SK-N-SH treated with all-trans-retinoic acid at 6 μM for 48 hours (cell line): Measurements from ENCODE around the gene NPRL2.
A peak's percentile ranks its signal among the peaks of the same experiment; 100 is the strongest.

Experiments
- ATAC-seq: fragments of 200-7000 bp; cut with Tn5 transposase; 3 replicates; pipeline ENCODE4 v1.9.1; 2020; ENCODE audit warnings: mild to moderate bottlenecking, moderate library complexity
- ARNTL ChIP-seq: fragments of 450-650 bp; formaldehyde crosslinking; IDR thresholded peaks from 2 replicates; pipeline ENCODE4 v1.5.0; 2020; ENCODE audit warnings: low read depth, mild to moderate bottlenecking, moderate library complexity, borderline replicate concordance
- BACH2 ChIP-seq: fragments of 250-450 bp; sonication (Bioruptor Pico); IDR thresholded peaks from 2 replicates; pipeline ENCODE4 v1.9.0; 2021; ENCODE audit warnings: mild to moderate bottlenecking, borderline replicate concordance
- CSDC2 ChIP-seq: fragments of 250-450 bp; sonication (Bioruptor Pico); IDR thresholded peaks from 2 replicates; pipeline ENCODE4 v1.5.0; 2020; ENCODE audit warnings: mild to moderate bottlenecking, moderate library complexity
- ESRRG ChIP-seq: fragments of 250-450 bp; sonication (Bioruptor Pico); IDR thresholded peaks from 2 replicates; pipeline ENCODE4 v1.6.1; 2021; ENCODE audit warnings: mild to moderate bottlenecking
- GLIS3 ChIP-seq: fragments of 250-450 bp; sonication (Bioruptor Pico); IDR thresholded peaks from 2 replicates; pipeline ENCODE4 v1.5.0; 2020; ENCODE audit warnings: mild to moderate bottlenecking, moderate library complexity
- ISL1 ChIP-seq: fragments of 250-450 bp; sonication (Bioruptor Pico); IDR thresholded peaks from 2 replicates; pipeline ENCODE4 v2.1.2; 2022; ENCODE audit warnings: mild to moderate bottlenecking, moderate library complexity
- OSR1 ChIP-seq: fragments of 250-450 bp; sonication (Bioruptor Pico); IDR thresholded peaks from 2 replicates; pipeline ENCODE4 v1.8.0; 2022; ENCODE audit warnings: moderate library complexity, mild to moderate bottlenecking, inconsistent platforms
- PPARA ChIP-seq: fragments of 250-450 bp; sonication (Bioruptor Pico); IDR thresholded peaks from 2 replicates; pipeline ENCODE4 v1.5.0; 2020; ENCODE audit warnings: mild to moderate bottlenecking, borderline replicate concordance
- RARB ChIP-seq: fragments of 250-450 bp; sonication (Bioruptor Pico); IDR thresholded peaks from 2 replicates; pipeline ENCODE4 v1.8.0; 2021; ENCODE audit warnings: mild to moderate bottlenecking, moderate library complexity
- SNAI2 ChIP-seq: fragments of 250-450 bp; sonication (Bioruptor Pico); IDR thresholded peaks from 2 replicates; pipeline ENCODE4 v1.5.0; 2020; ENCODE audit warnings: mild to moderate bottlenecking, moderate library complexity
- TCF4 ChIP-seq: fragments of 250-450 bp; sonication (Bioruptor Pico); IDR thresholded peaks from 2 replicates; pipeline ENCODE4 v1.8.0; 2021; ENCODE audit warnings: mild to moderate bottlenecking, moderate library complexity, borderline replicate concordance
- TOX ChIP-seq: fragments of 250-450 bp; sonication (Bioruptor Pico); IDR thresholded peaks from 2 replicates; pipeline ENCODE4 v1.8.0; 2021; ENCODE audit warnings: mild to moderate bottlenecking, moderate library complexity, borderline replicate concordance
- ZC3H10 ChIP-seq: fragments of 250-450 bp; sonication (Bioruptor Pico); IDR thresholded peaks from 2 replicates; pipeline ENCODE4 v1.5.1; 2021; ENCODE audit warnings: mild to moderate bottlenecking, moderate library complexity
- ZFP3 ChIP-seq: fragments of 250-450 bp; sonication (Bioruptor Pico); IDR thresholded peaks from 2 replicates; pipeline ENCODE4 v1.5.0; 2020; ENCODE audit warnings: mild to moderate bottlenecking, moderate library complexity
- ZFP30 ChIP-seq: fragments of 450-650 bp; formaldehyde crosslinking; IDR thresholded peaks from 2 replicates; pipeline ENCODE4 v1.5.0; 2022; ENCODE audit warnings: mild to moderate bottlenecking, moderate library complexity
- ZNF70 ChIP-seq: fragments of 450-650 bp; formaldehyde crosslinking; IDR thresholded peaks from 2 replicates; pipeline ENCODE4 v1.5.0; 2020; ENCODE audit warnings: mild to moderate bottlenecking, moderate library complexity
- ZNF8 ChIP-seq: fragments of 450-650 bp; formaldehyde crosslinking; IDR thresholded peaks from 2 replicates; pipeline ENCODE4 v1.5.0; 2020; ENCODE audit warnings: mild to moderate bottlenecking, moderate library complexity
- TF ChIP-seq, protein P1 (sequence below): fragments of 250-450 bp; sonication (Bioruptor Pico); IDR thresholded peaks from 2 replicates; pipeline ENCODE4 v1.5.0; 2020; ENCODE audit warnings: mild to moderate bottlenecking, moderate library complexity
- TF ChIP-seq, protein P2 (sequence below): fragments of 250-450 bp; sonication (Bioruptor Pico); IDR thresholded peaks from 2 replicates; pipeline ENCODE4 v1.5.1; 2020; ENCODE audit warnings: low read depth, mild to moderate bottlenecking, moderate library complexity
- TF ChIP-seq, protein P3 (sequence below): fragments of 250-450 bp; sonication (Bioruptor Pico); IDR thresholded peaks from 2 replicates; pipeline ENCODE4 v1.8.0; 2021; ENCODE audit warnings: low read depth, mild to moderate bottlenecking, moderate library complexity, borderline replicate concordance
- TF ChIP-seq, protein P4 (sequence below): fragments of 250-450 bp; sonication (Bioruptor Pico); IDR thresholded peaks from 2 replicates; pipeline ENCODE4 v1.8.0; 2020; ENCODE audit warnings: mild to moderate bottlenecking, moderate library complexity, borderline replicate concordance

NPRL2 gene

DNA sequence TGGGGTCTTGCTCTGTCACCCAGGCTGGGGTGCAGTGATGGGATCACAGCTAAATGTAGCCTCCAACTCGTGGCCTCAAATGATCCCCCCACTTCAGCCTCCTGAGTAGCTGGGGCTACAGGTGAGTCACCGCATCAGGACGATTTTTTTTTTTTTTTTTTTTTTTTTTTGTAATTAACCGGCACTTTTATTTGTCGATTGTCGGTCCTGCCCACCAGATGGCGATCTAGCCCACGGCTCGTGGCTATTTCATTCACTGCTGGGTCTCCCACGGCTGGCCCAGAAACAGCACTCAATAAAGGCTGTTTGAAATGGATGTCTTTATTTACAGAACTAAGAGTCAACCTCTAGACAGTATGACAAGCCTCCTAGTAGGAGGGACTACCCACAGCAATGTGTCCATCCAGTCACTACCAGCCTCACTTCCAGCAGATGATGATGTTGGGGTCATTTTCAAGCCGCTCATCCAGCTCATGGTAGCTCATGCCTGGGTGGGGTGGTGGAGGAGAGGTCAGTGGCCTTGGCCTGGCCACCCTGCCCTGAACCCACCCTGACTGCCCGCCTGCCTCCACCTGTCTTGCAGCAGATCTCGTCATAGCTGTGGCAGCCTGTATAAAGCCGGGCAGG lies 3.3 kb downstream of the NPRL2 start:
- no peak for TF ChIP-seq ARNTL (CRISPR knock-in tag)
- no peak for TF ChIP-seq TCF4 (CRISPR knock-in tag)
- 0 out of 2 replicates have a peak, but pooled peaks have one; percentile 20 for TF ChIP-seq ZNF70 (CRISPR knock-in tag)
- ATAC-seq, result peak; percentile 8

DNA sequence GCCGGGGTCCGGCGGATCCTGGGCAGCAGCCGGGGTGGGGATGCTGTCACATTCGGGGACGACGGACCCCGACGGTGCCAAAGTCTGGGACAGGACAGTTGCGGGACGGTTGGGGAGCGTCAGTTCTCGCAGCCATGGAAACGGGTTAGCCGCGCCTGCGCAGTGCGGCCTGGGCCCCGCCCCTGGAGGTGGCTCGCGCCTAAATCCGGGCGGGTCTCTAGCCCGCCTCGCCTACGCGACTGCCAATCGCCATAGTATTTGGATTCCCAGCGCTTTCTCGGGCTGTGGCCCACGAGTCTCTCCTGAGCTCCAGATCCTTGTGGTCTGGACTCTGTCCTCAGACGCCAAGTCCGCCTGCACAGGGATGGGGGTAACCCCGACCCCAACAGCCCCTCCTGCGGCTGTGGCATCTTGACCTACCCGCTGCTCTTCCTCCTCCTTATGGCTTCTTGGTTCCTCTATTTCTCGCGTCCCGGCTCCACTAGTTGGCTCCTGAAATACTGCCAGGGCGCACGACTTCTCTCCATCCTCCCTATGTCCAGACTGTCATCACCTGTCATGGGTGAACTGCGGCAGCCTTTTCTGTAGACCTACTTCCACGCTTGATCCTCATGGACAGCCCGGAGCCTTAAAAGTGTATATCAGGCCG lies 4.9 kb downstream of the NPRL2 start, which contains the start of gene ZMYND10:
ZMYND10 (minus strand) TSS at position 147 of the 649 bp plus-strand sequence. CDS start 153 bp downstream, outside the sequence.
- TF ChIP-seq RARB (CRISPR knock-in tag), result no peak
- TF ChIP-seq, all 23 proteins: peak for 0
- ATAC-seq, result no peak

DNA sequence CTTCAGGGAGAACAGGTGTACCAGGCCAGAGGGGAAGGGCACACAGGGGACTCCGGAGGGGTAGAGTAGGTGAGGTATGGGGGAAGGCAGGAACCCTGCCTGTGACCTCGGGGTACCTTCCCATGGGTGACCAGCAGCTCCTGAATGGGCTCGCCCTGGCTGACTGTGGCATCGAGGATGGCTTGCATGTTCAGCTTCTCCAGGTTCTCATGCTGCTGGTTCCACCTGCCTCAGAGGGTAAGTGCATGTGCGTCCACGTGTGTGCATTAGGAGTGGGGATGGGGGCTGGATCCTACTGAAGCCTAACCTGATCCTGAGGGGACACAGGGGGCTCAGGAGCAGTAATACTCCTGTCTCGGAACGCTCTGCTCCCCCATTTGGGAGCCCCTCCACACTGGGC lies 5.6 kb downstream of the NPRL2 start:
- TF ChIP-seq SNAI2 (CRISPR knock-in tag) (no peak), ZFP30 (CRISPR knock-in tag) (no peak), BACH2 (CRISPR knock-in tag) (no peak), ZFP3 (CRISPR knock-in tag) (no peak), TCF4 (CRISPR knock-in tag) (no peak), PPARA (no peak), GLIS3 (CRISPR knock-in tag) (no peak), TOX (CRISPR knock-in tag) (no peak), ESRRG (CRISPR knock-in tag) (no peak), ARNTL (CRISPR knock-in tag) (no peak), OSR1 (no peak), CSDC2 (no peak), ZNF8 (CRISPR knock-in tag) (no peak), ZC3H10 (CRISPR knock-in tag) (no peak)
- TF ChIP-seq, protein P1, sequence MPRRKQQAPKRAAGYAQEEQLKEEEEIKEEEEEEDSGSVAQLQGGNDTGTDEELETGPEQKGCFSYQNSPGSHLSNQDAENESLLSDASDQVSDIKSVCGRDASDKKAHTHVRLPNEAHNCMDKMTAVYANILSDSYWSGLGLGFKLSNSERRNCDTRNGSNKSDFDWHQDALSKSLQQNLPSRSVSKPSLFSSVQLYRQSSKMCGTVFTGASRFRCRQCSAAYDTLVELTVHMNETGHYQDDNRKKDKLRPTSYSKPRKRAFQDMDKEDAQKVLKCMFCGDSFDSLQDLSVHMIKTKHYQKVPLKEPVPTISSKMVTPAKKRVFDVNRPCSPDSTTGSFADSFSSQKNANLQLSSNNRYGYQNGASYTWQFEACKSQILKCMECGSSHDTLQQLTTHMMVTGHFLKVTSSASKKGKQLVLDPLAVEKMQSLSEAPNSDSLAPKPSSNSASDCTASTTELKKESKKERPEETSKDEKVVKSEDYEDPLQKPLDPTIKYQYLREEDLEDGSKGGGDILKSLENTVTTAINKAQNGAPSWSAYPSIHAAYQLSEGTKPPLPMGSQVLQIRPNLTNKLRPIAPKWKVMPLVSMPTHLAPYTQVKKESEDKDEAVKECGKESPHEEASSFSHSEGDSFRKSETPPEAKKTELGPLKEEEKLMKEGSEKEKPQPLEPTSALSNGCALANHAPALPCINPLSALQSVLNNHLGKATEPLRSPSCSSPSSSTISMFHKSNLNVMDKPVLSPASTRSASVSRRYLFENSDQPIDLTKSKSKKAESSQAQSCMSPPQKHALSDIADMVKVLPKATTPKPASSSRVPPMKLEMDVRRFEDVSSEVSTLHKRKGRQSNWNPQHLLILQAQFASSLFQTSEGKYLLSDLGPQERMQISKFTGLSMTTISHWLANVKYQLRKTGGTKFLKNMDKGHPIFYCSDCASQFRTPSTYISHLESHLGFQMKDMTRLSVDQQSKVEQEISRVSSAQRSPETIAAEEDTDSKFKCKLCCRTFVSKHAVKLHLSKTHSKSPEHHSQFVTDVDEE (CRISPR knock-in tag), result no peak
- TF ChIP-seq, all 23 proteins: peak for 0
- ATAC-seq, result no peak

DNA sequence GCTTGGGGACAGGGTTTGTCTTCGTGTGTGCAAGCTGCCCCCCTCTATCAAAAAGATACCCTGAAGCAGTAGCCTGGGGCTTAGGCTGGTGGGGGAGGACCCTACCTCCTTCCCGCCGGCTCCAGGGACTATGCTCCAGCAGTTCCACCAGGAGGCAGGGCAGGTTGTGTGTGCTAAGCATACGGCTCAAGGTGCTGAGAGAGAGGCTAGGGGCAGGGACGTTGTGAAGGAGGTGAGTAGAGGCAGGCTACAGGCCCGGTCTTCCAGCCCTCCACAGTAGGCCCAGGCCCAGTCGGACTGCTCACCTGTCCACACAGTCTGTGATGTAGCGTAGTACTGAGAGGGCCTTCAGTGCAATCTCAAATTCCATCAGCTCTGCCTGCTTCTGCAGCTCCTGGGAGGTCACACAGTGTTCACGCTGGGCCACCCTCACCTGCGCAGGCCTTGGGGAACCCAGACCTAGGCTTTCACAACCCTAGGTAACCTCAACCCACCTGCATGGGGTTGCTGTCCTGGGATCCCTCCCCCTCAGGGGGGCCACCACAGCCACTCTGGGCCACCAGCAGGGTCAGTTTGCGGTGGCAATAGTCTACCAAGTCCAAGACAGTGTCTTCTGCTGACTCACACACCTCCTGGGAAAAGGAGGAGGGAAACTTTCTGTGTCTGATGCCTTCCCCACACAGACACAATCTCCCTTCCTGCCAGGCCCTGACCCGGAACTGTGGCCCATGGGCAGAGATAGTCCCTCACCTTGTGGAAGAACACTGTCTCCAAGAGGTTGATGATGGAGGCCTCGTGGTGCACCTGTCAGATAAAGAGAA lies 7.6 kb downstream of the NPRL2 start:
- TF ChIP-seq OSR1 (no peak), ISL1 (no peak), ZNF70 (CRISPR knock-in tag) (no peak), RARB (CRISPR knock-in tag) (no peak), SNAI2 (CRISPR knock-in tag) (no peak), ZFP30 (CRISPR knock-in tag) (no peak)
- TF ChIP-seq, protein P2, sequence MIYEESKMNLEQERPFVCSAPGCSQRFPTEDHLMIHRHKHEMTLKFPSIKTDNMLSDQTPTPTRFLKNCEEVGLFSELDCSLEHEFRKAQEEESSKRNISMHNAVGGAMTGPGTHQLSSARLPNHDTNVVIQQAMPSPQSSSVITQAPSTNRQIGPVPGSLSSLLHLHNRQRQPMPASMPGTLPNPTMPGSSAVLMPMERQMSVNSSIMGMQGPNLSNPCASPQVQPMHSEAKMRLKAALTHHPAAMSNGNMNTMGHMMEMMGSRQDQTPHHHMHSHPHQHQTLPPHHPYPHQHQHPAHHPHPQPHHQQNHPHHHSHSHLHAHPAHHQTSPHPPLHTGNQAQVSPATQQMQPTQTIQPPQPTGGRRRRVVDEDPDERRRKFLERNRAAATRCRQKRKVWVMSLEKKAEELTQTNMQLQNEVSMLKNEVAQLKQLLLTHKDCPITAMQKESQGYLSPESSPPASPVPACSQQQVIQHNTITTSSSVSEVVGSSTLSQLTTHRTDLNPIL (CRISPR knock-in tag), result no peak
- TF ChIP-seq, protein P3, sequence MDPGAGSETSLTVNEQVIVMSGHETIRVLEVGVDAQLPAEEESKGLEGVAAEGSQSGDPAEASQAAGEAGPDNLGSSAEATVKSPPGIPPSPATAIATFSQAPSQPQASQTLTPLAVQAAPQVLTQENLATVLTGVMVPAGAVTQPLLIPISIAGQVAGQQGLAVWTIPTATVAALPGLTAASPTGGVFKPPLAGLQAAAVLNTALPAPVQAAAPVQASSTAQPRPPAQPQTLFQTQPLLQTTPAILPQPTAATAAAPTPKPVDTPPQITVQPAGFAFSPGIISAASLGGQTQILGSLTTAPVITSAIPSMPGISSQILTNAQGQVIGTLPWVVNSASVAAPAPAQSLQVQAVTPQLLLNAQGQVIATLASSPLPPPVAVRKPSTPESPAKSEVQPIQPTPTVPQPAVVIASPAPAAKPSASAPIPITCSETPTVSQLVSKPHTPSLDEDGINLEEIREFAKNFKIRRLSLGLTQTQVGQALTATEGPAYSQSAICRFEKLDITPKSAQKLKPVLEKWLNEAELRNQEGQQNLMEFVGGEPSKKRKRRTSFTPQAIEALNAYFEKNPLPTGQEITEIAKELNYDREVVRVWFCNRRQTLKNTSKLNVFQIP, result no peak
- TF ChIP-seq, protein P4, sequence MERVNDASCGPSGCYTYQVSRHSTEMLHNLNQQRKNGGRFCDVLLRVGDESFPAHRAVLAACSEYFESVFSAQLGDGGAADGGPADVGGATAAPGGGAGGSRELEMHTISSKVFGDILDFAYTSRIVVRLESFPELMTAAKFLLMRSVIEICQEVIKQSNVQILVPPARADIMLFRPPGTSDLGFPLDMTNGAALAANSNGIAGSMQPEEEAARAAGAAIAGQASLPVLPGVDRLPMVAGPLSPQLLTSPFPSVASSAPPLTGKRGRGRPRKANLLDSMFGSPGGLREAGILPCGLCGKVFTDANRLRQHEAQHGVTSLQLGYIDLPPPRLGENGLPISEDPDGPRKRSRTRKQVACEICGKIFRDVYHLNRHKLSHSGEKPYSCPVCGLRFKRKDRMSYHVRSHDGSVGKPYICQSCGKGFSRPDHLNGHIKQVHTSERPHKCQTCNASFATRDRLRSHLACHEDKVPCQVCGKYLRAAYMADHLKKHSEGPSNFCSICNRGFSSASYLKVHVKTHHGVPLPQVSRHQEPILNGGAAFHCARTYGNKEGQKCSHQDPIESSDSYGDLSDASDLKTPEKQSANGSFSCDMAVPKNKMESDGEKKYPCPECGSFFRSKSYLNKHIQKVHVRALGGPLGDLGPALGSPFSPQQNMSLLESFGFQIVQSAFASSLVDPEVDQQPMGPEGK (CRISPR knock-in tag), result no peak
- TF ChIP-seq, all 23 proteins: peak for 0
- ATAC-seq, result no peak
